NCI-H748 (cell line): ENCODE data around the gene CFAP298.
"Not testable (repeated sequence)": the region's sequence is repeated elsewhere in the genome, so short reads cannot be mapped to it uniquely, and the experiment has no call there.

Source experiments
- DNase-seq: peaks from one replicate; lab custom pipeline; 2025; ENCODE audit not compliant: unreplicated experiment; lab: John Stamatoyannopoulos, UW

CFAP298 gene, protein sequence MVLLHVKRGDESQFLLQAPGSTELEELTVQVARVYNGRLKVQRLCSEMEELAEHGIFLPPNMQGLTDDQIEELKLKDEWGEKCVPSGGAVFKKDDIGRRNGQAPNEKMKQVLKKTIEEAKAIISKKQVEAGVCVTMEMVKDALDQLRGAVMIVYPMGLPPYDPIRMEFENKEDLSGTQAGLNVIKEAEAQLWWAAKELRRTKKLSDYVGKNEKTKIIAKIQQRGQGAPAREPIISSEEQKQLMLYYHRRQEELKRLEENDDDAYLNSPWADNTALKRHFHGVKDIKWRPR

DNA sequence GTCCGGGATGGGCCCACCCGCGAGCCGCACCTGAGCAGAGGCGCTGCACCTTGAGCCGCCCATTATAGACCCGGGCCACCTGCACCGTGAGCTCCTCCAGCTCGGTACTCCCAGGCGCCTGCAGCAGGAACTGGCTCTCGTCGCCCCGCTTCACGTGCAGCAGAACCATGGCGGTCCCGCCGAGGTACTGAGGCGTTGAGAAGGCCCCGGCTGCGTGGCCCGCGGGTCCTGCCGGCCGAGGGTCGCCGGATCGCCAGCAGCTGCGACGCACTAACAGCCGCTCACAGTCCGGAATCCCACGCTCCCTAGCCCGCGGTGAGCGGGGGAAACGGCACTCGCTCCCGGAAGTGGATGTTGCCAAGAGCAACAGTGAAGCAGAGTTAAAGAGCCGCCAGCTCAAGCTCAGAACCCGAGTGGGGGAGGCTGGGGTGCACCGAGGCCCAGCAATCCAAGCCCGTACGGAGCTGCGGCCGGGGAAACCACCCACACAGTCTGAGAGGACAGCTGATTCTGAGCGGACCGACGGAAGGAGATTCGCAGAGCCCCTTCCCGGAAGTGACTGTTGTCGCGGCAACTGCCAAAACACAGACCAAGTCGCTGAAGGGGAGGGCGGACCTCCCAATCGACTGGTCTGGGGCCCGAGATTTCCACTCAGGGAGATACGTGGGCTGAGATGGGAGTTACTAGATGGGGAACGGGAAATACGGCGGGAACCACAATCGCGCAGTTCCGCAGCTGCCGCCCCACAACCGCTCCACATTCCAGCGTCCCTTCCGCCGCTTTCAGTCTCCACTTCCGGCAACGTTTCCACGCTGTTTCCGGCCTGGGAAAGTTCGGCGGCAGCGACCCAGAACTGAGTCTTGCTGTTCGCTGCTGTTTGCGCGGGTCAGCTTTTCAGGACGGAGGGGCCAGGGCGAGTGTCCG is at the start of gene CFAP298:
Gene CFAP298 (minus strand): TSS at position 303 of the 924 bp plus-strand sequence. CDS start 134 bp downstream, at position 169.
- peak; percentile 90 for DNase-seq

DNA sequence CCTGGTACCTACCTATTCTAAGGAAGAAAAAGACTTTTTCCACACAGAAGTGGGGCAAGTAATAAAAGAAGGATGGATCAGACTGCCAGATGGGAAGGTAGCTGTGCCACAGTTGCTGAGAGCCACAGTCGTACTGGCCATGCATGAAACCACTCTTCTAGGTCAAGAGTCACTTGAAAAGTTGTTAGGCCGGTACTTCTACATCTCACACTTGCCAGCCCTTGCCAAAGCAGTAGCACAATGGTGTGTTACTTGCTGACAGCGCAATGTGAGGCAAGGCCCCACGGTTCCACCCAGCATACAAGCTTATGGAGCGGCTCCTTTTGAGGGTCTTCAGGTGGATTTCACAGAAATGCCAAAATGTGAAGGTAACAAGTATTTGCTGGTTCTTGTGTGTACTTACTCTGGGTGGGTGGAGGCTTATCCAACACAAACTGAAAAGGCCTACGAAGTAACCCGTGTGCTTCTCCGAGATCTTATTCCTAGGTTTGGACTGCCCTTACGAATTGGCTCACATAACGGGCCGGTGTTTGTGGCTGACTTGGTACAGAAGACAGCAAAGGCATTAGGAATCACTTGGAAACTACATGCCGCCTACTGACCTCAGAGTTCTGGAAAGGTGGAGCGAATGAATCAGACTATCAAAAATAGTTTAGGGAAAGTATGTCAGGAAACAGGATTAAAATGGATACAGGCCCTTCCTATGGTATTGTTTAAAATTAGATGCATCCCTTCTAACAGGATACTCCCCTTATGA is 49.0 kb upstream of the CFAP298 start:
- DNase-seq, result not testable (repeated sequence)

- DNase-seq, result no peak
Observed at GRCh38 chr21:32658524-32658923, 46.3 kb upstream of the CFAP298 start.

GRCh38 chr21:32653326-32653901 is 41.2 kb upstream of the CFAP298 start:
- DNase-seq, result peak; percentile 7

- DNase-seq, result no peak
Observed at GRCh38 chr21:32648165-32648564, 36.0 kb upstream of the CFAP298 start.

- peak; percentile 57 for DNase-seq
Observed at GRCh38 chr21:32645261-32646182, 33.3 kb upstream of the CFAP298 start.

- DNase-seq, result no peak
Observed at GRCh38 chr21:32641710-32642698, 29.8 kb upstream of the CFAP298 start.

DNA sequence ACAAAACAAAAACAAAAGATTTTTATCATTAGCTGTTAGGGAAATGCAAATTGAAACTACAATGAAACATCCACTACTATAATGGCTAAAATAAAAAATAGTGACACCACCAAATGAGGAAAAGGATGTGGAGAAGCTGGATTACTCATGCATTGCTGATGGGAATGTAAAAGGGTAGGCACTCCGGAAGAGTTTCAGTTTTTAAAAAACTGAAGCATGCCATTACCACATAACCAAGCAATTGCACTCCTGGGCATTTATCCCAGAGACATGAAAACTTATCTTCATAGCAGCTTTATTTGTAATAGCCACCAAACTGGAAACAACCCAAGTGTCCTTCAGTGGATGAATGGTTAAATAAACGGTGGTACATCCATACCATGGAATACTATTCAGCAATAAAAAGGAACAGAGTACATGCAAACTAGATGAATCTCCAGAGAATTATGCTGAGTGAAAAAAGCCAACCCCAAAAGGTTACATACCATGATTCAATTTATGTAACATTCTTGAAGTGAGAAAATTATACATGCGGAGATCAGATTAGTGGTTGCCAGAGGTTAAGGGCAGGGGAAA is 14.5 kb upstream of the CFAP298 start:
- DNase-seq, result no peak

- not testable (repeated sequence) for DNase-seq
Observed at GRCh38 chr21:32618218-32618617, 6.0 kb upstream of the CFAP298 start.

- no peak for DNase-seq
Observed at GRCh38 chr21:32613436-32614043, 1.4 kb upstream of the CFAP298 start.

DNA sequence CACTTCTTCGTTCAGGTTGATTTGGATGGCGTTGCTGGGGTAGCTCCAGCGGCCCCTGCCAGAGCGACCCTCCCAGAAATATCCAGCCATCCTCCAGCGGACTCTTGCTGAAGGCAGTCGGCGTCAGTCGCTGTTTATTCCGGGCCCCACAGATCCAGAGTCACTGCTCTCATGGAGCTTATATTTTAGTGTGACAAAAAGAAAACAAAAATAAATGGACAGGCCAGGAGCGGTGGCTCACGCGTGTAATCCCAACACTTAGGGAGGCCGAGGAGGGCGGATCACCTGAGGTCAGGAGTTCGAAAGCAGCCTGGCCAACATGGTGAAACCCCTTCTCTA is 791 bp upstream of the CFAP298 start:
- DNase-seq, result no peak

GRCh38 chr21:32611471-32611997 is 643 bp downstream of the CFAP298 start:
- peak; percentile 28 for DNase-seq

GRCh38 chr21:32610940-32611339 is 1.2 kb downstream of the CFAP298 start:
- not testable (repeated sequence) for DNase-seq

DNA sequence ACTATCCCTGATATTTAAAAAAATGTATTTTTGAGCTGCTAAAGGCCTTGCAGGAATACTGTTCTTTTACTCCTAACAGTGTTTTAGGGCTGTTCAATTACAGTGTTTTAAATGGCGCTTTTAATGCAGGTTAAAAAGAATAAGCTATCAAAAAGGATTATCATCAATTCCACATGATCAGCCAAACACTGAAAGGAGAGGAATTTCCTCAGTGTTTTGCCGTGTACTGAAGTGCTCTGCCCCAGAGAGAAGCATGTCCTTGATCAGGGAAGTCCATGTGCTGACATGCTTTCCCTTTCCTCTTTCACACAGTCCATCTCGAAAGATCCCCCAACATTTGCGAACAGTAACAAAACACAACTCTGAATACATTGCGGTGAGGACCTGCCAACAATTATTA is 3.3 kb downstream of the CFAP298 start:
- no peak for DNase-seq

GRCh38 chr21:32605469-32605868 is 6.7 kb downstream of the CFAP298 start:
- DNase-seq, result no peak

- DNase-seq, result peak; percentile 85
Observed at GRCh38 chr21:32604464-32604863, 7.7 kb downstream of the CFAP298 start.

GRCh38 chr21:32603131-32603530 is 9.0 kb downstream of the CFAP298 start:
- DNase-seq, result no peak

GRCh38 chr21:32602099-32602498 is 10.1 kb downstream of the CFAP298 start:
- no peak for DNase-seq
